ENCODE measurements around the gene TXNDC5. TPM values are rescaled to one million over a fixed set of nuclear protein-coding genes. Genes with fewer than 3 reads are reported as not detected.
A peak's percentile ranks its signal among the peaks of the same experiment; 100 is the strongest.

TXNDC5 gene
- total RNA-seq, 1 experiment from 2014 or later = 162 TPM

GRCh38 chr6:7954477-7955200 is 44.1 kb upstream of the TXNDC5 start:
- H3K4me1 ChIP-seq (ENCODE audit: control insufficient read depth in 1 of 2, insufficient read depth in 2 of 2, low read length in 2 of 2) = peaks cover 3 to 6% of the 10 kb centered on the region in 2 experiments; a peak in 3 of 4 replicates
- H3K27ac ChIP-seq (ENCODE audit: low read depth, low read length) = no peak overlapping the region
- no peak overlapping the region for H3K9ac ChIP-seq (ENCODE audit: low read length)
- ChIA-PET CTCF (no interaction called here), RAD21 (ENCODE audit: low non-redundant PET in 1 of 2, low total read pairs in 2 of 2, uncharacterized antibody in 2 of 2, unreplicated experiment in 2 of 2) (no interaction called here), POLR2A (no interaction called here)
- no peak for ATAC-seq
- no peak for TF ChIP-seq SP1 (IDR thresholded peaks at IDR 0.05; ENCODE audit: low read depth)
- no peak for TF ChIP-seq ELF1 (IDR thresholded peaks at IDR 0.05; ENCODE audit: borderline replicate concordance, low read depth)
- TF ChIP-seq CEBPB (IDR thresholded peaks at IDR 0.05; ENCODE audit: low read depth) = no peak
- peak; percentile 47; the same call in 1 of the 2 replicates for TF ChIP-seq FOSL1 (IDR thresholded peaks at IDR 0.05; ENCODE audit: low read depth)
- peak; percentile 53 for TF ChIP-seq JUND (IDR thresholded peaks at IDR 0.05)
- no peaks in the 10 kb centered on the region for H3K9me2 ChIP-seq (ENCODE audit: insufficient read depth)
- no peaks in the 10 kb centered on the region for H3K27me3 ChIP-seq (ENCODE audit: insufficient read depth, low read length)
- H3K79me2 ChIP-seq (ENCODE audit: insufficient read depth, low read length) = no peaks in the 10 kb centered on the region
- DNase-seq (ENCODE audit: low read depth, low spot score) = no peak
- no peak overlapping the region for H3K4me3 ChIP-seq (replicated peaks in 1 of 2; ENCODE audit: low read depth in 1 of 2, low read length in 2 of 2)
- H3K36me3 ChIP-seq (ENCODE audit: control insufficient read depth in 1 of 2, insufficient read depth in 2 of 2, low read length in 2 of 2) = no peaks in the 10 kb centered on the region
- H4K20me1 ChIP-seq (ENCODE audit: insufficient read depth) = no peaks in the 10 kb centered on the region
- peak overlapping the region; percentile 17; the same call in 1 of the 2 replicates for H3K4me2 ChIP-seq (ENCODE audit: low read length)
- H3K9me3 ChIP-seq (ENCODE audit: control insufficient read depth in 1 of 2, insufficient read depth in 1 of 2, low read depth in 1 of 2, low read length in 2 of 2) = no peaks in the 10 kb centered on the region
- BruUV-seq (replicated peaks) = no TSS peak
- no peak overlapping the region for H2AFZ ChIP-seq (ENCODE audit: low read depth, low read length, poor library complexity, severe bottlenecking)
- intact Hi-C loops (cut with micrococcal nuclease) = no loop called here

- TF ChIP-seq FOSL1 (IDR thresholded peaks at IDR 0.05; ENCODE audit: low read depth) (no peak), ZFX (IDR thresholded peaks at IDR 0.05) (no peak), POLR2A (IDR thresholded peaks at IDR 0.05; ENCODE audit: borderline replicate concordance, extremely low read depth, insufficient read depth, insufficient read length) (no peak), MAX (IDR thresholded peaks at IDR 0.05) (no peak), ELF1 (IDR thresholded peaks at IDR 0.05; ENCODE audit: borderline replicate concordance, low read depth) (no peak), ATF3 (IDR thresholded peaks at IDR 0.05) (no peak), POLR2AphosphoS5 (IDR thresholded peaks at IDR 0.05; ENCODE audit: low read depth, low read length) (no peak), CEBPB (IDR thresholded peaks at IDR 0.05; ENCODE audit: low read depth) (no peak), YY1 (IDR thresholded peaks at IDR 0.05; ENCODE audit: extremely low read depth, insufficient replicate concordance, low read depth, low read length) (no peak), SIN3A (IDR thresholded peaks at IDR 0.05; ENCODE audit: low read depth) (no peak), ZBTB33 (IDR thresholded peaks at IDR 0.05; ENCODE audit: extremely low read depth, insufficient replicate concordance, low read length) (no peak), SP1 (IDR thresholded peaks at IDR 0.05; ENCODE audit: low read depth) (no peak), EZH2phosphoT487 (IDR thresholded peaks at IDR 0.05; ENCODE audit: borderline replicate concordance) (no peak), EZH2 (IDR thresholded peaks at IDR 0.05) (no peak)
- Histone ChIP-seq H3K79me2 (ENCODE audit: insufficient read depth, low read length) (no peaks in the 10 kb centered on the region), H2AFZ (ENCODE audit: low read depth, low read length, poor library complexity, severe bottlenecking) (no peak overlapping the region), H3K4me1 (ENCODE audit: control insufficient read depth in 1 of 2, insufficient read depth in 2 of 2, low read length in 2 of 2) (peaks cover 3 to 6% of the 10 kb centered on the region in 2 experiments; a peak in 3 of 4 replicates), H3K27ac (ENCODE audit: low read depth, low read length) (no peak overlapping the region), H3K9me3 (ENCODE audit: control insufficient read depth in 1 of 2, insufficient read depth in 1 of 2, low read depth in 1 of 2, low read length in 2 of 2) (no peaks in the 10 kb centered on the region), H3K9me2 (ENCODE audit: insufficient read depth) (no peaks in the 10 kb centered on the region), H3K4me3 (replicated peaks in 1 of 2; ENCODE audit: low read depth in 1 of 2, low read length in 2 of 2) (no peak overlapping the region), H3K4me2 (ENCODE audit: low read length) (no peak overlapping the region), H3K36me3 (ENCODE audit: control insufficient read depth in 1 of 2, insufficient read depth in 2 of 2, low read length in 2 of 2) (no peaks in the 10 kb centered on the region), H4K20me1 (ENCODE audit: insufficient read depth) (no peaks in the 10 kb centered on the region), H3K9ac (ENCODE audit: low read length) (no peak overlapping the region), H3K27me3 (ENCODE audit: insufficient read depth, low read length) (no peaks in the 10 kb centered on the region)
- ChIA-PET RAD21 (ENCODE audit: low non-redundant PET in 1 of 2, low total read pairs in 2 of 2, uncharacterized antibody in 2 of 2, unreplicated experiment in 2 of 2) (no interaction called here), POLR2A (no interaction called here), CTCF (no interaction called here)
- no peak for ATAC-seq
- no peak for DNase-seq (ENCODE audit: low read depth, low spot score)
- BruUV-seq (replicated peaks) = no TSS peak
- intact Hi-C loops (cut with micrococcal nuclease) = no loop called here
Measured at GRCh38 chr6:7953753-7954152, 43.2 kb upstream of the TXNDC5 start.
